Mesendoderm (in vitro differentiated cells): ENCODE measurements around the gene MRPL58.

Experiments used
- DNase-seq: peaks from one replicate; pipeline ENCODE4 v3.0.0; 2013
- H2AK5ac ChIP-seq: 2 replicates; pipeline ENCODE4 v1.6.1; 2013; ENCODE audit warnings: low read length, inconsistent platforms
- H2BK120ac ChIP-seq: 2 replicates; pipeline ENCODE4 v1.6.1; 2013; ENCODE audit warnings: low read depth, mild to moderate bottlenecking, low read length, moderate library complexity, mixed read lengths
- H2BK15ac ChIP-seq: replicated peaks from 2 replicates; pipeline ENCODE4 v1.6.1; 2013; ENCODE audit warnings: low read depth, mild to moderate bottlenecking, moderate library complexity
- H2BK5ac ChIP-seq: 2 replicates; pipeline ENCODE4 v1.6.1; 2013; ENCODE audit warnings: low read length, inconsistent platforms
- H3K18ac ChIP-seq: 2 replicates; pipeline ENCODE4 v1.6.1; 2013; ENCODE audit warnings: mild to moderate bottlenecking, low read length, mixed read lengths
- H3K23ac ChIP-seq: one replicate; pipeline ENCODE4 v1.6.1; 2013; ENCODE audit warnings: low read length
- H3K27ac ChIP-seq: 2 replicates; pipeline ENCODE4 v1.5.1; 2013; ENCODE audit warnings: low read depth, mild to moderate bottlenecking, inconsistent platforms, low read length, moderate library complexity
- H3K27me3 ChIP-seq: 2 replicates; pipeline ENCODE4 v1.6.1; 2013; ENCODE audit warnings: low read length, control low read depth, mild to moderate bottlenecking, inconsistent platforms; ENCODE audit not compliant: insufficient read depth, poor library complexity
- H3K36me3 ChIP-seq: 2 replicates; pipeline ENCODE4 v1.6.1; 2013; ENCODE audit warnings: low read length, inconsistent platforms; ENCODE audit not compliant: control insufficient read depth, insufficient read depth
- H3K4ac ChIP-seq: one replicate; pipeline ENCODE4 v1.6.1; 2013; ENCODE audit warnings: low read depth, mild to moderate bottlenecking, low read length, moderate library complexity
- H3K4me1 ChIP-seq: 2 replicates; pipeline ENCODE4 v1.6.1; 2013; ENCODE audit warnings: low read depth, low read length, inconsistent platforms; ENCODE audit not compliant: control insufficient read depth
- H3K4me2 ChIP-seq: 2 replicates; pipeline ENCODE4 v1.6.1; 2013; ENCODE audit warnings: low read length
- H3K4me3 ChIP-seq: 2 replicates; pipeline ENCODE4 v1.5.1; 2013; ENCODE audit warnings: mild to moderate bottlenecking, low read length
- H3K56ac ChIP-seq: one replicate; pipeline ENCODE4 v1.6.1; 2013; ENCODE audit warnings: low read length
- H3K79me1 ChIP-seq: 2 replicates; pipeline ENCODE4 v1.6.1; 2013; ENCODE audit warnings: low read length, inconsistent platforms
- H3K79me2 ChIP-seq: 2 replicates; pipeline ENCODE4 v1.6.1; 2013; ENCODE audit warnings: mild to moderate bottlenecking, low read length; ENCODE audit not compliant: control insufficient read depth, insufficient read depth
- H3K9ac ChIP-seq: 2 replicates; pipeline ENCODE4 v1.6.1; 2013; ENCODE audit warnings: low read length, inconsistent platforms
- H4K5ac ChIP-seq: one replicate; pipeline ENCODE4 v1.6.1; 2013; ENCODE audit warnings: low read length
- H4K8ac ChIP-seq: one replicate; pipeline ENCODE4 v1.6.1; 2013; ENCODE audit warnings: low read depth, mild to moderate bottlenecking, control low read depth, low read length, moderate library complexity
- WGBS: extraction: QIAGEN DNeasy Blood & Tissue Kit; methylation state at CpG from one replicate; pipeline ENCODE4 v1.1.7; 2013; ENCODE audit warnings: low lambda C conversion rate, missing lambda C conversion rate; ENCODE audit not compliant: insufficient coverage; ENCODE audit errors: extremely low coverage; 5-methylcytosine and 5-hydroxymethylcytosine counted together

MRPL58 gene

GRCh38 chr17:74987909-74988711 is 24.4 kb upstream of the MRPL58 start:
- Histone ChIP-seq H2BK120ac (peak overlapping the region; percentile 39), H3K79me2 (peaks cover 19% of the 10 kb centered on the region), H4K5ac (no peak overlapping the region), H3K4me3 (peak overlapping the region; percentile 64), H3K79me1 (peaks cover 21% of the 10 kb centered on the region), H3K23ac (peak overlapping the region; percentile 17), H3K9ac (peak overlapping the region; percentile 73), H3K4me2 (peak overlapping the region; percentile 54), H3K36me3 (no peaks in the 10 kb centered on the region), H3K18ac (peak overlapping the region; percentile 91), H3K4me1 (peaks cover 6% of the 10 kb centered on the region), H2AK5ac (no peak overlapping the region), H2BK5ac (no peak overlapping the region), H3K56ac (peak overlapping the region; percentile 86), H3K27me3 (no peaks in the 10 kb centered on the region), H3K27ac (peak overlapping the region; percentile 58), H4K8ac (no peak overlapping the region), H2BK15ac (no peak overlapping the region), H3K4ac (peak overlapping the region; percentile 61)
- peak; percentile 78 for DNase-seq
- WGBS, result no CpG with 5 or more reads among the region's 76 CpGs

GRCh38 chr17:74990581-74991105 is 21.8 kb upstream of the MRPL58 start:
- Histone ChIP-seq H3K36me3 (no peaks in the 10 kb centered on the region), H4K8ac (no peak overlapping the region), H3K79me1 (peaks cover 24% of the 10 kb centered on the region), H3K9ac (no peak overlapping the region), H2BK120ac (no peak overlapping the region), H3K56ac (no peak overlapping the region), H3K27ac (no peak overlapping the region), H3K18ac (no peak overlapping the region), H3K4ac (no peak overlapping the region), H3K4me2 (no peak overlapping the region), H2BK15ac (no peak overlapping the region), H4K5ac (no peak overlapping the region), H3K4me1 (peaks cover 6% of the 10 kb centered on the region), H3K4me3 (no peak overlapping the region), H3K27me3 (no peaks in the 10 kb centered on the region), H3K23ac (no peak overlapping the region), H2AK5ac (no peak overlapping the region), H3K79me2 (peaks cover 19% of the 10 kb centered on the region), H2BK5ac (no peak overlapping the region)
- DNase-seq, result no peak
- no CpG with 5 or more reads among the region's 10 CpGs for WGBS

- Histone ChIP-seq H3K36me3 (no peaks in the 10 kb centered on the region), H3K79me2 (peaks cover 19% of the 10 kb centered on the region), H4K5ac (no peak overlapping the region), H3K27ac (no peak overlapping the region), H3K23ac (no peak overlapping the region), H4K8ac (no peak overlapping the region), H3K4me1 (peaks cover 4% of the 10 kb centered on the region), H3K18ac (no peak overlapping the region), H2AK5ac (no peak overlapping the region), H3K56ac (no peak overlapping the region), H2BK120ac (no peak overlapping the region), H3K79me1 (peaks cover 24% of the 10 kb centered on the region), H2BK15ac (no peak overlapping the region), H3K4me2 (no peak overlapping the region), H3K9ac (no peak overlapping the region), H3K27me3 (no peaks in the 10 kb centered on the region), H2BK5ac (no peak overlapping the region), H3K4ac (no peak overlapping the region), H3K4me3 (no peak overlapping the region)
- DNase-seq, result no peak
- no CpG with 5 or more reads among the region's 2 CpGs for WGBS
Measured at GRCh38 chr17:74992223-74992622, 20.2 kb upstream of the MRPL58 start.

- H3K4me2 ChIP-seq, result no peak overlapping the region
- no peak overlapping the region for H3K23ac ChIP-seq
- H3K4ac ChIP-seq, result no peak overlapping the region
- H3K9ac ChIP-seq, result no peak overlapping the region
- H2AK5ac ChIP-seq, result no peak overlapping the region
- no CpG with 5 or more reads among the region's 7 CpGs for WGBS
- H2BK5ac ChIP-seq, result no peak overlapping the region
- no peak overlapping the region for H3K56ac ChIP-seq
- H2BK15ac ChIP-seq, result no peak overlapping the region
- H4K8ac ChIP-seq, result no peak overlapping the region
- peaks cover 9% of the 10 kb centered on the region for H3K79me2 ChIP-seq
- no peak overlapping the region for H3K18ac ChIP-seq
- no peak overlapping the region for H4K5ac ChIP-seq
- no peaks in the 10 kb centered on the region for H3K4me1 ChIP-seq
- no peak overlapping the region for H3K27ac ChIP-seq
- H3K36me3 ChIP-seq, result peaks cover 2% of the 10 kb centered on the region
- no peaks in the 10 kb centered on the region for H3K27me3 ChIP-seq
- H3K4me3 ChIP-seq, result no peak overlapping the region
- no peak for DNase-seq
- peaks cover 22% of the 10 kb centered on the region for H3K79me1 ChIP-seq
- H2BK120ac ChIP-seq, result no peak overlapping the region
Measured at GRCh38 chr17:74994440-74994839, 18.0 kb upstream of the MRPL58 start.

GRCh38 chr17:74995847-74996246 is 16.6 kb upstream of the MRPL58 start:
- Histone ChIP-seq H3K23ac (no peak overlapping the region), H3K4me3 (no peak overlapping the region), H3K27ac (no peak overlapping the region), H2BK15ac (no peak overlapping the region), H2BK5ac (no peak overlapping the region), H3K9ac (no peak overlapping the region), H3K56ac (no peak overlapping the region), H4K8ac (no peak overlapping the region), H3K27me3 (no peaks in the 10 kb centered on the region), H2AK5ac (no peak overlapping the region), H3K4me2 (no peak overlapping the region), H3K79me1 (peaks cover 12% of the 10 kb centered on the region), H4K5ac (no peak overlapping the region), H3K4me1 (no peaks in the 10 kb centered on the region), H3K36me3 (peaks cover 3% of the 10 kb centered on the region), H2BK120ac (no peak overlapping the region), H3K4ac (no peak overlapping the region), H3K18ac (no peak overlapping the region), H3K79me2 (peaks cover under 1% of the 10 kb centered on the region)
- DNase-seq, result no peak
- WGBS, result no CpG with 5 or more reads among the region's 5 CpGs
